Neural cell (in vitro differentiated cells): ENCODE results near the gene RGS16. TPM values are rescaled to one million over a fixed set of nuclear protein-coding genes. Genes with fewer than 3 reads are reported as not detected.

Experiments used
- H2AFZ ChIP-seq: fragments of 200-600, 300-800 bp; sonication (generic), shearing (Covaris generic); 2 replicates; pipeline ENCODE4 v1.6.0; 2014; ENCODE audit warnings: low read depth, mild to moderate bottlenecking, antibody characterized with exemption, low read length, moderate library complexity
- H3F3A ChIP-seq: fragments of 200-600 bp; shearing (Covaris generic); 2 replicates; pipeline ENCODE4 v1.6.1; 2016; ENCODE audit warnings: mild to moderate bottlenecking, moderate library complexity, mixed read lengths, antibody characterized with exemption, low read length; ENCODE audit not compliant: insufficient read depth, poor library complexity, severe bottlenecking
- H3K27ac ChIP-seq: fragments of 200-600, 300-800 bp; sonication (generic), shearing (Covaris generic); 2 replicates; pipeline ENCODE4 v1.5.1; 2014; ENCODE audit warnings: mild to moderate bottlenecking, low read length, moderate library complexity
- H3K27me3 ChIP-seq: fragments of 300-800, 200-600 bp; sonication (generic), shearing (Covaris generic); 2 replicates; pipeline ENCODE4 v1.6.0; 2014; ENCODE audit warnings: mild to moderate bottlenecking, low read depth, low read length, moderate library complexity; ENCODE audit not compliant: insufficient read depth
- H3K36me3 ChIP-seq: fragments of 300-800, 200-600 bp; sonication (generic), shearing (Covaris generic); 2 replicates; pipeline ENCODE4 v1.5.1; 2014; ENCODE audit warnings: mild to moderate bottlenecking, antibody characterized with exemption, low read length, moderate library complexity; ENCODE audit not compliant: insufficient read depth
- H3K4me2 ChIP-seq: fragments of 300-800, 200-600 bp; sonication (generic), shearing (Covaris generic); 2 replicates; pipeline ENCODE4 v1.6.0; 2014; ENCODE audit warnings: mild to moderate bottlenecking, low read length
- H3K4me3 ChIP-seq: fragments of 300-800, 200-600 bp; sonication (generic), shearing (Covaris generic); 2 replicates; pipeline ENCODE4 v1.5.1; 2014; ENCODE audit warnings: mild to moderate bottlenecking, low read length, moderate library complexity
- H3K79me2 ChIP-seq: fragments of 200-600 bp; shearing (Covaris generic); replicated peaks from 2 replicates; pipeline ENCODE4 v1.6.0; 2014; ENCODE audit warnings: mild to moderate bottlenecking, low read length, moderate library complexity; ENCODE audit not compliant: insufficient read depth
- H3K9ac ChIP-seq: fragments of 300-800, 200-600 bp; sonication (generic), shearing (Covaris generic); 2 replicates; pipeline ENCODE4 v1.6.1; 2016; ENCODE audit warnings: mild to moderate bottlenecking, low read length, mixed read lengths
- H3K9me2 ChIP-seq: fragments of 200-600 bp; shearing (Covaris generic); 2 replicates; pipeline ENCODE4 v1.6.1; 2016; ENCODE audit warnings: mild to moderate bottlenecking, low read length, mixed read lengths; ENCODE audit not compliant: insufficient read depth
- H3K9me3 ChIP-seq: fragments of 200-600, 300-800 bp; sonication (generic), shearing (Covaris generic); 2 replicates; pipeline ENCODE4 v1.6.1; 2016; ENCODE audit warnings: mild to moderate bottlenecking, mixed run types, low read length, moderate library complexity, mixed read lengths
- H4K20me1 ChIP-seq: fragments of 200-600 bp; shearing (Covaris generic); 2 replicates; pipeline ENCODE4 v1.6.1; 2016; ENCODE audit warnings: mild to moderate bottlenecking, mixed run types; ENCODE audit not compliant: insufficient read depth
- EP300 ChIP-seq: fragments of 450-650 bp; conservative IDR thresholded peaks from 2 replicates; pipeline ENCODE4 v1.6.1; 2014; ENCODE audit warnings: antibody characterized with exemption, mild to moderate bottlenecking, moderate library complexity; ENCODE audit not compliant: poor library complexity, severe bottlenecking
- EZH2 ChIP-seq: fragments of 200-600, 300-800 bp; shearing (Covaris generic), sonication (generic); IDR thresholded peaks from 2 replicates; pipeline ENCODE4 v1.6.1; 2014; ENCODE audit warnings: antibody characterized with exemption, low read length, borderline replicate concordance, mild to moderate bottlenecking; ENCODE audit not compliant: insufficient read depth, poor library complexity, severe bottlenecking
- MXI1 ChIP-seq: fragments of 450-650 bp; conservative IDR thresholded peaks from 2 replicates; pipeline ENCODE4 v1.6.1; 2014; ENCODE audit warnings: antibody characterized with exemption, mild to moderate bottlenecking; ENCODE audit not compliant: poor library complexity, severe bottlenecking
- POLR2AphosphoS5 ChIP-seq: IDR thresholded peaks from 2 replicates; pipeline ENCODE4 v1.6.1; 2012
- RAD21 ChIP-seq: fragments of 450-650 bp; conservative IDR thresholded peaks from 2 replicates; pipeline ENCODE4 v1.6.1; 2014; ENCODE audit warnings: antibody characterized with exemption, mild to moderate bottlenecking, moderate library complexity
- SMC3 ChIP-seq: fragments of 450-650 bp; conservative IDR thresholded peaks from 2 replicates; pipeline ENCODE4 v1.6.1; 2014; ENCODE audit warnings: antibody characterized with exemption, mild to moderate bottlenecking, moderate library complexity; ENCODE audit not compliant: poor library complexity
- TAF1 ChIP-seq: IDR thresholded peaks from 2 replicates; pipeline ENCODE4 v1.6.1; 2012; ENCODE audit warnings: low read depth
- polyA plus RNA-seq: library from polyadenylated mRNA; depleted of rRNA; stranded (reverse); fragments of >200 nt; gene quantifications from 2 replicates; pipeline ENCODE4 v1.2.3, GENCODE V29; 2014
- TF ChIP-seq, protein P1 (sequence below): IDR thresholded peaks from 2 replicates; pipeline ENCODE4 v1.6.1; 2012; ENCODE audit warnings: borderline replicate concordance
- TF ChIP-seq, protein P2 (sequence below): fragments of 450-650 bp; IDR thresholded peaks from 2 replicates; pipeline ENCODE4 v1.5.1; 2014; ENCODE audit warnings: antibody characterized with exemption, mild to moderate bottlenecking, moderate library complexity; ENCODE audit not compliant: poor library complexity, severe bottlenecking

RGS16 gene
- polyA plus RNA-seq, 1 donor from 2014 or later: 1.1 TPM

DNA sequence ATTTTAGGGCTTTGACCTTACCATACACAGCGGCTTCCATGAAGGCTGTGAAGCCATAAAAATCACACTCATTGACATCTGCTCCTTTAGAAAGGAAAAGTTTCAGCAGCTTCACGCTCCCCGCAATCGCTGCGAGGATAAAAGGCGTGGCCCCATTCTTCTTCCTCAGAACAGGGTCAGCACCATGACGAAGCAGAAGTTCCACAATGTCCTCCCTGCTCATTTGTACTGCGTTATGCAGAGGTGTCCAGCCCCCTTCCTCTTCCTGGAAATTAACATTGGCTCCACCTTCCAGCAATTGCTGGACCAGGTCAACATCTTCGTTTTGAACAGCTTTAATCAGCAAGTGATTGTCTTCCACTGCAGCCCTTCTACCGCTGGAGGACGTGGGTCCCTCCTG, 17.8 kb downstream of the RGS16 start:
- Histone ChIP-seq H4K20me1 (no peaks in the 10 kb centered on the region), H3K27me3 (no peaks in the 10 kb centered on the region), H3K9me3 (peaks cover 5% of the 10 kb centered on the region), H3K9me2 (no peaks in the 10 kb centered on the region), H2AFZ (no peak overlapping the region), H3F3A (no peaks in the 10 kb centered on the region), H3K4me2 (no peak overlapping the region), H3K79me2 (no peaks in the 10 kb centered on the region), H3K27ac (no peak overlapping the region), H3K9ac (no peak overlapping the region), H3K4me3 (no peak overlapping the region), H3K36me3 (no peaks in the 10 kb centered on the region)
- TF ChIP-seq MXI1: no peak
- no peak for TF ChIP-seq TAF1
- no peak for TF ChIP-seq RAD21
- TF ChIP-seq, protein P1, sequence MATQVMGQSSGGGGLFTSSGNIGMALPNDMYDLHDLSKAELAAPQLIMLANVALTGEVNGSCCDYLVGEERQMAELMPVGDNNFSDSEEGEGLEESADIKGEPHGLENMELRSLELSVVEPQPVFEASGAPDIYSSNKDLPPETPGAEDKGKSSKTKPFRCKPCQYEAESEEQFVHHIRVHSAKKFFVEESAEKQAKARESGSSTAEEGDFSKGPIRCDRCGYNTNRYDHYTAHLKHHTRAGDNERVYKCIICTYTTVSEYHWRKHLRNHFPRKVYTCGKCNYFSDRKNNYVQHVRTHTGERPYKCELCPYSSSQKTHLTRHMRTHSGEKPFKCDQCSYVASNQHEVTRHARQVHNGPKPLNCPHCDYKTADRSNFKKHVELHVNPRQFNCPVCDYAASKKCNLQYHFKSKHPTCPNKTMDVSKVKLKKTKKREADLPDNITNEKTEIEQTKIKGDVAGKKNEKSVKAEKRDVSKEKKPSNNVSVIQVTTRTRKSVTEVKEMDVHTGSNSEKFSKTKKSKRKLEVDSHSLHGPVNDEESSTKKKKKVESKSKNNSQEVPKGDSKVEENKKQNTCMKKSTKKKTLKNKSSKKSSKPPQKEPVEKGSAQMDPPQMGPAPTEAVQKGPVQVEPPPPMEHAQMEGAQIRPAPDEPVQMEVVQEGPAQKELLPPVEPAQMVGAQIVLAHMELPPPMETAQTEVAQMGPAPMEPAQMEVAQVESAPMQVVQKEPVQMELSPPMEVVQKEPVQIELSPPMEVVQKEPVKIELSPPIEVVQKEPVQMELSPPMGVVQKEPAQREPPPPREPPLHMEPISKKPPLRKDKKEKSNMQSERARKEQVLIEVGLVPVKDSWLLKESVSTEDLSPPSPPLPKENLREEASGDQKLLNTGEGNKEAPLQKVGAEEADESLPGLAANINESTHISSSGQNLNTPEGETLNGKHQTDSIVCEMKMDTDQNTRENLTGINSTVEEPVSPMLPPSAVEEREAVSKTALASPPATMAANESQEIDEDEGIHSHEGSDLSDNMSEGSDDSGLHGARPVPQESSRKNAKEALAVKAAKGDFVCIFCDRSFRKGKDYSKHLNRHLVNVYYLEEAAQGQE: no peak
- TF ChIP-seq EP300: no peak
- TF ChIP-seq, protein P2, sequence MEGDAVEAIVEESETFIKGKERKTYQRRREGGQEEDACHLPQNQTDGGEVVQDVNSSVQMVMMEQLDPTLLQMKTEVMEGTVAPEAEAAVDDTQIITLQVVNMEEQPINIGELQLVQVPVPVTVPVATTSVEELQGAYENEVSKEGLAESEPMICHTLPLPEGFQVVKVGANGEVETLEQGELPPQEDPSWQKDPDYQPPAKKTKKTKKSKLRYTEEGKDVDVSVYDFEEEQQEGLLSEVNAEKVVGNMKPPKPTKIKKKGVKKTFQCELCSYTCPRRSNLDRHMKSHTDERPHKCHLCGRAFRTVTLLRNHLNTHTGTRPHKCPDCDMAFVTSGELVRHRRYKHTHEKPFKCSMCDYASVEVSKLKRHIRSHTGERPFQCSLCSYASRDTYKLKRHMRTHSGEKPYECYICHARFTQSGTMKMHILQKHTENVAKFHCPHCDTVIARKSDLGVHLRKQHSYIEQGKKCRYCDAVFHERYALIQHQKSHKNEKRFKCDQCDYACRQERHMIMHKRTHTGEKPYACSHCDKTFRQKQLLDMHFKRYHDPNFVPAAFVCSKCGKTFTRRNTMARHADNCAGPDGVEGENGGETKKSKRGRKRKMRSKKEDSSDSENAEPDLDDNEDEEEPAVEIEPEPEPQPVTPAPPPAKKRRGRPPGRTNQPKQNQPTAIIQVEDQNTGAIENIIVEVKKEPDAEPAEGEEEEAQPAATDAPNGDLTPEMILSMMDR: no peak
- no peak for TF ChIP-seq EZH2
- TF ChIP-seq POLR2AphosphoS5: no peak
- no peak for TF ChIP-seq SMC3

DNA sequence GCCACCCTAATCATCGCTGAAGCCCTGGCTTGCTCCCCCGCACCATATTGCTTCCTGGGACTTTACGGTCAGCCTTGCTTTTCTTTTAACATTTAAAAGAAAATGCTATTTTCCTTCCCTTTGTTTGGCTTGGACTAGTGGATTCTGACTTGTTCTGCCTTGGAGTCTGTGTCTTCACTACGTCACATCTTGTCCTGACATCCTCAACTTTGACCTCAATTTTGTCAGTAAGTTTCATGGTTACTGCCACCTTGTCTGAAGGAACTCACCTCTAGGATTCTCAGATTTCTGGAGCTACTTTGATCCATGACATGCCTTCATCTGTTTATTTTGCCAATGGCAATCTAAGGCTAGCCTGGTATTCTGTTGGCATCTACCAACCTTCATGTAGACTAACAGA, 19.4 kb downstream of the RGS16 start:
- Histone ChIP-seq H3F3A (no peaks in the 10 kb centered on the region), H3K79me2 (no peaks in the 10 kb centered on the region), H3K4me2 (no peak overlapping the region), H3K36me3 (no peaks in the 10 kb centered on the region), H3K4me3 (no peak overlapping the region), H3K9me3 (peaks cover 5% of the 10 kb centered on the region), H3K27ac (no peak overlapping the region), H3K9me2 (no peaks in the 10 kb centered on the region), H2AFZ (no peak overlapping the region), H3K27me3 (no peaks in the 10 kb centered on the region), H3K9ac (no peak overlapping the region), H4K20me1 (no peaks in the 10 kb centered on the region)
- TF ChIP-seq RAD21: no peak
- TF ChIP-seq SMC3: no peak
- no peak for TF ChIP-seq EP300
- TF ChIP-seq, protein P1: no peak
- TF ChIP-seq POLR2AphosphoS5: no peak
- TF ChIP-seq, protein P2: no peak
- no peak for TF ChIP-seq EZH2
- no peak for TF ChIP-seq MXI1
- no peak for TF ChIP-seq TAF1
